Measurements from ENCODE around the gene ITFG2. TPM values are rescaled to one million over a fixed set of nuclear protein-coding genes. Genes with fewer than 3 reads are reported as not detected.
A peak's percentile ranks its signal among the peaks of the same experiment; 100 is the strongest.

ITFG2 gene
- total RNA-seq, 1 experiment from 2014 or later, result 31.9 TPM

GRCh38 chr12:2792671-2793500 lies 19.6 kb upstream of the ITFG2 start:
- H3K79me2 ChIP-seq (ENCODE audit: low read length), result peaks cover 24% of the 10 kb centered on the region
- H3K36me3 ChIP-seq (ENCODE audit: insufficient read depth, low read length), result peaks cover 19% of the 10 kb centered on the region
- no peak overlapping the region for H2AFZ ChIP-seq (ENCODE audit: low read length)
- peaks cover 20% of the 10 kb centered on the region for H3K4me1 ChIP-seq (ENCODE audit: low read length)
- no peak overlapping the region for H3K9ac ChIP-seq (ENCODE audit: low read length)
- no peak overlapping the region for H3K4me2 ChIP-seq (ENCODE audit: low read depth, low read length, poor library complexity, severe bottlenecking)
- H3K27ac ChIP-seq (ENCODE audit: low read length), result no peak overlapping the region
- no peaks in the 10 kb centered on the region for H3K9me3 ChIP-seq (ENCODE audit: low read length)
- no peak overlapping the region for H3K4me3 ChIP-seq (ENCODE audit: low read length)
- H4K20me1 ChIP-seq (ENCODE audit: insufficient read depth, low read depth, low read length), result peaks cover 22% of the 10 kb centered on the region
- no peaks in the 10 kb centered on the region for H3K27me3 ChIP-seq (ENCODE audit: low read length)
- H3K9me2 ChIP-seq (replicated peaks; ENCODE audit: insufficient read depth, low read length), result no peaks in the 10 kb centered on the region
- DNase-seq, result no peak

GRCh38 chr12:2793561-2793960 lies 18.9 kb upstream of the ITFG2 start:
- Histone ChIP-seq H3K4me3 (ENCODE audit: low read length) (no peak overlapping the region), H3K4me2 (ENCODE audit: low read depth, low read length, poor library complexity, severe bottlenecking) (no peak overlapping the region), H3K79me2 (ENCODE audit: low read length) (peaks cover 31% of the 10 kb centered on the region), H3K9me2 (replicated peaks; ENCODE audit: insufficient read depth, low read length) (no peaks in the 10 kb centered on the region), H4K20me1 (ENCODE audit: insufficient read depth, low read depth, low read length) (peaks cover 26% of the 10 kb centered on the region), H3K27me3 (ENCODE audit: low read length) (no peaks in the 10 kb centered on the region), H3K36me3 (ENCODE audit: insufficient read depth, low read length) (peaks cover 25% of the 10 kb centered on the region), H3K9ac (ENCODE audit: low read length) (no peak overlapping the region), H3K9me3 (ENCODE audit: low read length) (no peaks in the 10 kb centered on the region), H3K4me1 (ENCODE audit: low read length) (peaks cover 20% of the 10 kb centered on the region), H3K27ac (ENCODE audit: low read length) (no peak overlapping the region), H2AFZ (ENCODE audit: low read length) (no peak overlapping the region)
- DNase-seq, result no peak

GRCh38 chr12:2794191-2794735 lies 18.2 kb upstream of the ITFG2 start:
- peak overlapping the region; percentile 92; the same call in 1 of the 2 replicates for H3K4me3 ChIP-seq (ENCODE audit: low read length)
- peak overlapping the region; percentile 81 for H3K4me2 ChIP-seq (ENCODE audit: low read depth, low read length, poor library complexity, severe bottlenecking)
- H3K9me2 ChIP-seq (replicated peaks; ENCODE audit: insufficient read depth, low read length), result no peaks in the 10 kb centered on the region
- H4K20me1 ChIP-seq (ENCODE audit: insufficient read depth, low read depth, low read length), result peaks cover 29% of the 10 kb centered on the region
- peaks cover 38% of the 10 kb centered on the region for H3K79me2 ChIP-seq (ENCODE audit: low read length)
- H3K4me1 ChIP-seq (ENCODE audit: low read length), result peaks cover 20% of the 10 kb centered on the region
- H3K9me3 ChIP-seq (ENCODE audit: low read length), result no peaks in the 10 kb centered on the region
- no peaks in the 10 kb centered on the region for H3K27me3 ChIP-seq (ENCODE audit: low read length)
- H3K27ac ChIP-seq (ENCODE audit: low read length), result no peak overlapping the region
- H3K36me3 ChIP-seq (ENCODE audit: insufficient read depth, low read length), result peaks cover 32% of the 10 kb centered on the region
- H3K9ac ChIP-seq (ENCODE audit: low read length), result peak overlapping the region; percentile 84
- H2AFZ ChIP-seq (ENCODE audit: low read length), result no peak overlapping the region
- DNase-seq, result no peak

GRCh38 chr12:2794736-2795289 lies 17.7 kb upstream of the ITFG2 start, which contains the start of gene FKBP4:
TSS of gene FKBP4 (plus strand) at chr12:2794970. CDS start at chr12:2795140, 170 bp downstream.
- H3K4me1 ChIP-seq (ENCODE audit: low read length), result peaks cover 20% of the 10 kb centered on the region
- peaks cover 37% of the 10 kb centered on the region for H3K36me3 ChIP-seq (ENCODE audit: insufficient read depth, low read length)
- H3K9ac ChIP-seq (ENCODE audit: low read length), result peak within 1 kb of the TSS; percentile 84
- peak; percentile 96 for DNase-seq
- H3K27ac ChIP-seq (ENCODE audit: low read length), result peak within 1 kb of the TSS; percentile 46; the same call in 1 of the 2 replicates
- peak within 1 kb of the TSS; percentile 92 for H3K4me3 ChIP-seq (ENCODE audit: low read length)
- H3K4me2 ChIP-seq (ENCODE audit: low read depth, low read length, poor library complexity, severe bottlenecking), result peak within 1 kb of the TSS; percentile 90
- H4K20me1 ChIP-seq (ENCODE audit: insufficient read depth, low read depth, low read length), result peaks cover 34% of the 10 kb centered on the region
- no peaks in the 10 kb centered on the region for H3K9me2 ChIP-seq (replicated peaks; ENCODE audit: insufficient read depth, low read length)
- H3K27me3 ChIP-seq (ENCODE audit: low read length), result no peaks in the 10 kb centered on the region
- H2AFZ ChIP-seq (ENCODE audit: low read length), result no peak within 1 kb of the TSS
- peaks cover 44% of the 10 kb centered on the region for H3K79me2 ChIP-seq (ENCODE audit: low read length)
- no peaks in the 10 kb centered on the region for H3K9me3 ChIP-seq (ENCODE audit: low read length)

GRCh38 chr12:2795291-2796186 lies 16.9 kb upstream of the ITFG2 start:
- DNase-seq, result peak; percentile 88
- no peaks in the 10 kb centered on the region for H3K27me3 ChIP-seq (ENCODE audit: low read length)

GRCh38 chr12:2796187-2796666 lies 16.2 kb upstream of the ITFG2 start:
- H3K27me3 ChIP-seq (ENCODE audit: low read length), result no peaks in the 10 kb centered on the region
- H3K9ac ChIP-seq (ENCODE audit: low read length), result peak overlapping the region; percentile 84
- peak overlapping the region; percentile 46 for H3K27ac ChIP-seq (ENCODE audit: low read length)
- H3K9me2 ChIP-seq (replicated peaks; ENCODE audit: insufficient read depth, low read length), result no peaks in the 10 kb centered on the region
- DNase-seq, result no peak
- H3K79me2 ChIP-seq (ENCODE audit: low read length), result peaks cover 44% of the 10 kb centered on the region
- H3K4me1 ChIP-seq (ENCODE audit: low read length), result peaks cover 20% of the 10 kb centered on the region
- H3K4me2 ChIP-seq (ENCODE audit: low read depth, low read length, poor library complexity, severe bottlenecking), result peak overlapping the region; percentile 90
- H3K9me3 ChIP-seq (ENCODE audit: low read length), result no peaks in the 10 kb centered on the region
- H3K4me3 ChIP-seq (ENCODE audit: low read length), result peak overlapping the region; percentile 92
- peaks cover 34% of the 10 kb centered on the region for H4K20me1 ChIP-seq (ENCODE audit: insufficient read depth, low read depth, low read length)
- H3K36me3 ChIP-seq (ENCODE audit: insufficient read depth, low read length), result peaks cover 49% of the 10 kb centered on the region
- H2AFZ ChIP-seq (ENCODE audit: low read length), result no peak overlapping the region

More at GRCh38 chr12:2795291-2796186, 16.9 kb upstream of the ITFG2 start:
- Histone ChIP-seq H3K4me3 (ENCODE audit: low read length) (peak overlapping the region; percentile 92), H3K9ac (ENCODE audit: low read length) (peak overlapping the region; percentile 84), H3K9me3 (ENCODE audit: low read length) (no peaks in the 10 kb centered on the region), H3K79me2 (ENCODE audit: low read length) (peaks cover 44% of the 10 kb centered on the region), H3K27ac (ENCODE audit: low read length) (peak overlapping the region; percentile 46), H4K20me1 (ENCODE audit: insufficient read depth, low read depth, low read length) (peaks cover 34% of the 10 kb centered on the region), H3K9me2 (replicated peaks; ENCODE audit: insufficient read depth, low read length) (no peaks in the 10 kb centered on the region), H3K4me1 (ENCODE audit: low read length) (peaks cover 20% of the 10 kb centered on the region), H2AFZ (ENCODE audit: low read length) (no peak overlapping the region), H3K4me2 (ENCODE audit: low read depth, low read length, poor library complexity, severe bottlenecking) (peak overlapping the region; percentile 90), H3K36me3 (ENCODE audit: insufficient read depth, low read length) (peaks cover 44% of the 10 kb centered on the region)

- no peak overlapping the region for H3K4me2 ChIP-seq (ENCODE audit: low read depth, low read length, poor library complexity, severe bottlenecking)
- peaks cover 20% of the 10 kb centered on the region for H3K4me1 ChIP-seq (ENCODE audit: low read length)
- no peaks in the 10 kb centered on the region for H3K9me3 ChIP-seq (ENCODE audit: low read length)
- DNase-seq, result no peak
- no peaks in the 10 kb centered on the region for H3K27me3 ChIP-seq (ENCODE audit: low read length)
- H3K36me3 ChIP-seq (ENCODE audit: insufficient read depth, low read length), result peaks cover 64% of the 10 kb centered on the region
- no peak overlapping the region for H3K4me3 ChIP-seq (ENCODE audit: low read length)
- no peak overlapping the region for H3K27ac ChIP-seq (ENCODE audit: low read length)
- H3K9ac ChIP-seq (ENCODE audit: low read length), result no peak overlapping the region
- no peak overlapping the region for H2AFZ ChIP-seq (ENCODE audit: low read length)
- H3K79me2 ChIP-seq (ENCODE audit: low read length), result peaks cover 44% of the 10 kb centered on the region
- no peaks in the 10 kb centered on the region for H3K9me2 ChIP-seq (replicated peaks; ENCODE audit: insufficient read depth, low read length)
- peaks cover 37% of the 10 kb centered on the region for H4K20me1 ChIP-seq (ENCODE audit: insufficient read depth, low read depth, low read length)
Measured at GRCh38 chr12:2797721-2798418, 14.6 kb upstream of the ITFG2 start.
